Measurements from ENCODE around the gene ST3GAL3. TPM values are rescaled to one million over a fixed set of nuclear protein-coding genes. Genes with fewer than 3 reads are reported as not detected.

ST3GAL3 gene
- total and polyA plus RNA-seq, 2 experiments from 2014 or later, result 6.2 to 6.3 TPM

GRCh38 chr1:43809097-43809673 is 101.8 kb downstream of the ST3GAL3 start:
- Histone ChIP-seq H3K27ac (no peak overlapping the region), H4K20me1 (ENCODE audit: insufficient read depth, poor library complexity, severe bottlenecking) (no peaks in the 10 kb centered on the region), H3K36me3 (replicated peaks; ENCODE audit: insufficient read depth, low read depth) (no peaks in the 10 kb centered on the region), H3K4me3 (no peak overlapping the region), H3K9me2 (replicated peaks; ENCODE audit: insufficient read depth) (no peaks in the 10 kb centered on the region), H3K4me1 (ENCODE audit: insufficient read depth) (no peaks in the 10 kb centered on the region), H2AFZ (no peak overlapping the region), H3K27me3 (no peaks in the 10 kb centered on the region), H3K79me2 (no peaks in the 10 kb centered on the region), H3K9me3 (ENCODE audit: low read depth) (no peaks in the 10 kb centered on the region), H3K4me2 (no peak overlapping the region)
- DNase-seq (ENCODE audit: low spot score), result no peak
- 98% methylated on average over 2 of the region's 2 CpGs for WGBS (ENCODE audit: low lambda C conversion rate, missing lambda C conversion rate)
- TF ChIP-seq CTCF (IDR thresholded peaks at IDR 0.05; ENCODE audit: poor library complexity), result no peak
- TF ChIP-seq EZH2 (IDR thresholded peaks at IDR 0.05; ENCODE audit: borderline replicate concordance), result no peak

DNA sequence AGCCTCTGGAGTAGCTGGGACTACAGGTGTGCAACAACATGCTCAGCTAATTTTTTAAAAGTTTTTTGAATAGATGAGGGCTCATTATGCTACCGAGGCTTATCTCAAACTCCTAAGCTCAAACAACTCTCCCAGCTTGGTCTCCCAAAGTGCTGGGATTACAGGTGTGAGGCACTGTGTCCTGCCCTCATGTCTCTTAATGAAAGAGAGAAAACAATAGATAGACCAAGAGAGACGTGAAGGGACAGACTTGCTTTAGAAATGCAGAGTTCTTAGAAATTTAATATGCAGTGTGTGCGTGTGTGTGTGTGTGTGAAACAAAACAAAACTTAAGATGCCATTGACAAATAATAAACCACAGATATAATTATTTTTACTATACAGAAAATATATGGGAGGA is 105.2 kb downstream of the ST3GAL3 start:
- Histone ChIP-seq H3K4me1 (ENCODE audit: insufficient read depth) (no peaks in the 10 kb centered on the region), H3K9me3 (ENCODE audit: low read depth) (no peaks in the 10 kb centered on the region), H3K36me3 (replicated peaks; ENCODE audit: insufficient read depth, low read depth) (no peaks in the 10 kb centered on the region), H2AFZ (no peak overlapping the region), H3K4me2 (no peak overlapping the region), H4K20me1 (ENCODE audit: insufficient read depth, poor library complexity, severe bottlenecking) (no peaks in the 10 kb centered on the region), H3K27ac (no peak overlapping the region), H3K27me3 (no peaks in the 10 kb centered on the region), H3K9me2 (replicated peaks; ENCODE audit: insufficient read depth) (no peaks in the 10 kb centered on the region), H3K79me2 (no peaks in the 10 kb centered on the region), H3K4me3 (no peak overlapping the region)
- DNase-seq (ENCODE audit: low spot score), result no peak
- TF ChIP-seq CTCF (IDR thresholded peaks at IDR 0.05; ENCODE audit: poor library complexity) (no peak), EZH2phosphoT487 (IDR thresholded peaks at IDR 0.05; ENCODE audit: low read depth, severe bottlenecking, unreplicated experiment) (no peak), EZH2 (IDR thresholded peaks at IDR 0.05; ENCODE audit: borderline replicate concordance) (no peak)
- WGBS (ENCODE audit: low lambda C conversion rate, missing lambda C conversion rate), result 81% methylated on average over 3 of the region's 3 CpGs

GRCh38 chr1:43814401-43814800 is 107.1 kb downstream of the ST3GAL3 start:
- no peak for DNase-seq (ENCODE audit: low spot score)

More at GRCh38 chr1:43814401-43814800, 107.1 kb downstream of the ST3GAL3 start:
- WGBS (ENCODE audit: low lambda C conversion rate, missing lambda C conversion rate), result 88% methylated on average over 2 of the region's 2 CpGs
- Histone ChIP-seq H3K4me2 (no peak overlapping the region), H2AFZ (no peak overlapping the region), H3K4me1 (ENCODE audit: insufficient read depth) (no peaks in the 10 kb centered on the region), H3K36me3 (replicated peaks; ENCODE audit: insufficient read depth, low read depth) (no peaks in the 10 kb centered on the region), H3K79me2 (no peaks in the 10 kb centered on the region), H4K20me1 (ENCODE audit: insufficient read depth, poor library complexity, severe bottlenecking) (no peaks in the 10 kb centered on the region), H3K4me3 (no peak overlapping the region), H3K27me3 (no peaks in the 10 kb centered on the region), H3K27ac (no peak overlapping the region), H3K9me3 (ENCODE audit: low read depth) (no peaks in the 10 kb centered on the region), H3K9me2 (replicated peaks; ENCODE audit: insufficient read depth) (no peaks in the 10 kb centered on the region)
- no peak for TF ChIP-seq EZH2phosphoT487 (IDR thresholded peaks at IDR 0.05; ENCODE audit: low read depth, severe bottlenecking, unreplicated experiment)
- no peak for TF ChIP-seq EZH2 (IDR thresholded peaks at IDR 0.05; ENCODE audit: borderline replicate concordance)
- no peak for TF ChIP-seq CTCF (IDR thresholded peaks at IDR 0.05; ENCODE audit: poor library complexity)

All from hepatocyte (in vitro differentiated cells).